NOMO-1 treated with dmso at 0.1 percent for 144 hours (cell line): ENCODE data around the gene DPP6.
"Not testable (repeated sequence)": the region's sequence is repeated elsewhere in the genome, so short reads cannot be mapped to it uniquely, and the experiment has no call there.

Experiments used
- DNase-seq: peaks from one replicate; lab custom pipeline; 2025; ENCODE audit not compliant: unreplicated experiment; lab: John Stamatoyannopoulos, UW

DPP6 gene

GRCh38 chr7:154646126-154647013, 594.2 kb downstream of the DPP6 start:
- no peak for DNase-seq

GRCh38 chr7:154647625-154648024, 595.4 kb downstream of the DPP6 start:
- DNase-seq: no peak

GRCh38 chr7:154649015-154649414, 596.8 kb downstream of the DPP6 start:
- DNase-seq: no peak

- no peak for DNase-seq
Measured at GRCh38 chr7:154649434-154649833, 597.2 kb downstream of the DPP6 start.

GRCh38 chr7:154650275-154650674, 598.1 kb downstream of the DPP6 start:
- DNase-seq: no peak

- no peak for DNase-seq
Measured at GRCh38 chr7:154651501-154651900, 599.3 kb downstream of the DPP6 start.

GRCh38 chr7:154652564-154652963, 600.4 kb downstream of the DPP6 start:
- DNase-seq: no peak

- DNase-seq: no peak
Measured at GRCh38 chr7:154653281-154653680, 601.1 kb downstream of the DPP6 start.

- no peak for DNase-seq
Measured at GRCh38 chr7:154656618-154657017, 604.4 kb downstream of the DPP6 start.

- DNase-seq: no peak
Measured at GRCh38 chr7:154666768-154667167, 614.6 kb downstream of the DPP6 start.

GRCh38 chr7:154672659-154673415, 620.6 kb downstream of the DPP6 start:
- no peak for DNase-seq

- no peak for DNase-seq
Measured at GRCh38 chr7:154674191-154674590, 622.0 kb downstream of the DPP6 start.

- DNase-seq: no peak
Measured at GRCh38 chr7:154675560-154675959, 623.4 kb downstream of the DPP6 start.

- not testable (repeated sequence) for DNase-seq
Measured at GRCh38 chr7:154676033-154676421, 623.8 kb downstream of the DPP6 start.

- DNase-seq: no peak
Measured at GRCh38 chr7:154676422-154677073, 624.4 kb downstream of the DPP6 start.

GRCh38 chr7:154677454-154677853, 625.3 kb downstream of the DPP6 start:
- no peak for DNase-seq

GRCh38 chr7:154678001-154678550, 625.9 kb downstream of the DPP6 start:
- DNase-seq: not testable (repeated sequence)

GRCh38 chr7:154679379-154680053, 627.3 kb downstream of the DPP6 start:
- no peak for DNase-seq

- no peak for DNase-seq
Measured at GRCh38 chr7:154680894-154681659, 628.9 kb downstream of the DPP6 start.

- no peak for DNase-seq
Measured at GRCh38 chr7:154682003-154682402, 629.8 kb downstream of the DPP6 start.
